Esophagus mucosa (tissue), 1 donor: ENCODE measurements around the gene SAMD4A. TPM values are rescaled to one million over a fixed set of nuclear protein-coding genes. Genes with fewer than 3 reads are reported as not detected.

Experiments
- ATAC-seq: fragments of 200-7000 bp; cut with Tn5 transposase; one replicate; pipeline ENCODE4 v1.9.1; 2020
- total RNA-seq: library from RNA; stranded (reverse); gene quantifications from one replicate; pipeline ENCODE4 v1.2.4, GENCODE V29; 2023
- donor health status: DM: yes; HTN: yes; CAD: no.

Gene SAMD4A
- total RNA-seq, 1 donor from 2014 or later: 1.5 TPM

DNA sequence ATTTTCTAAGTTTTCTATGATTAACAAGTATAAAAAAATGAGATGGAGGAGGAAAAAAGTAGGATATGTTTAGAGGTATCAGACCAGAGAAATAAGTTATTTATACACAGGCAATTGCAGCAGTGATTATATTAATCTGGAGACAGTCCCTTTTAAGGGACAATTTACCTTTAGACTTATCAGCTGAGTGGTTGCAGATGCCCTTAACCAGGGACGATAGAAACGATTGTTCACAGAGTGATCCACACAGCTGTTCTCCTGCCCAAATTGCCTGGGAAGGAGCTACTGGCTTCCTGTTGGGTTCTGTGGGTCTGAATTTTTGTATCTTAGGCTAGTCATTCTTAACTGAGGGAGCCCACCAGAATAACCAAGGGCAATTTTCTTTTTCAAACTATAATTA lies 269.3 kb downstream of the SAMD4A start:
- no peak for ATAC-seq

DNA sequence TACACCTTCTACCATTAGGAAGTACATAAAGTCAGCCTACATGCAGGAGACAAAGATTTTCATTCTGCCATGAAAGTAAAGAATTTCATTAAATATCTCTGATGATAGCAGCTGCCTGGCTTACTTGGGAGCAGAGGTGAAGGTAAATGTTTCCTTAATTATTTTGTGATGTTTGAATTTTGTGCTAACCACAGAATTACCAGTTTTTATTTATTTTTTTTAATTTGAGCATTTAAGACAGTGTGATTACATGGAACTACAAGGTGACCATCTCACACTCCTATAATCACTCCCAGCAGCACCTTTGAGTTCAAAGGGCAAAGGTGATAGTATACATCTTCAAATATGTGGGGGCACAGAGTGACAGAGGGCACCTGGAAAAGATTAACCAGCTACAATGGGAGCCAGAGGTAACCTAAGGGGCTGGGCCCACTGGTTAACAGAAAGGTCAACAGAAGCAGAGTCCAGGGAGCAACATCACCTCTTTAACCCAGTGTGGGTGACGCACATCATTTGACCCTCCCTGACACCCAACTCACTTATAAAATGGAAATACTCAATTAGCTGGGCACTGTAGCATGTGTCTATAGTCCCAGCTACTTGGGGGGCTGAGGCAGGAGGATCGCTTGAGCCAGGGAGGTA lies 270.7 kb downstream of the SAMD4A start:
- no peak for ATAC-seq

DNA sequence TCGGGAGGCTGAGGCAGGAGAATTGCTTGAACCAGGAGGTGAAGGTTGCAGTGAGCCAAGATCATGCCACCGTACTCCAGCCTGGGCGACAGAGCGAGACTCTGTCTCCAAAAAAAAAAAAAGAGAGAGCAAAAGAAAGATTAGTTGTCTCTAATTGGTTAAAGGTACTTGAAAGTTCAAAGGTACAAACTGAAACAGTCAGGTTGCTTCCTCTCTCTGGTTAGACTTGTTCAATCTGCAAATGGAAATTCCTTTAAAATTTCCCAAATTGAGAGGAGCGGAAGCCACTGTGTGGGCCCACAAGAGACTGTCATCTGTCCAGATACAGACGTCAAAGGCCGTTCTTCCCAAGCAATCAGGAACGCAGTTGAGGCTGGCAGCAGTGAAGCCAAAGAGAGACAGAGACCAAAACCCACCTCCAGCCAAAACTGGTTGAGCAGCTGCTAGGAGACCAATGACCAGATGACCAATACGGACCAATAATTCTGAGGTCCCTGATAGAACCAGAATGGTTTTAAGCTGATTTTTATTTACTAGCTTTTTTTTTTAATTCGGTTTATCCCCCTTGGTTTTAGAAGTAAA lies 272.1 kb downstream of the SAMD4A start:
- ATAC-seq: no peak

DNA sequence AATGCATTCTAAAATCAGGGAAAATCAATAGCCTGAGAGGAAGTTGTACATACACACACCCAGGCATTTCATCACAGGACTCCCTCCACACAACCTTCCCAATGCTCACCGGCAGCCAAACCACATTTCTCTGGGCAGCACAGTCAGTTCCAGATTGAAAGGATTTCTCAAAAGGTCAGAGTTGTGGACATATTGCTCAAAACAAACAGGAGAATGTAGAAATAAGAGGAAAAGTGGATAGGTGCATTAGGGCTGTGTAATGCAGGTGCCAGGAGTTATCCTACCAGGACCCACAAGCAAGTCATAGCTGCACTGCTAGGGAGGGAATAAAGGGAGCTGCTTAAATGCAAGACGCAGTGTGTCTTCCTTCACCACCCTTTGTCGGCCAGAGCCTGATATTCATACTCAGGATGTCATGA lies 272.8 kb downstream of the SAMD4A start:
- no peak for ATAC-seq

DNA sequence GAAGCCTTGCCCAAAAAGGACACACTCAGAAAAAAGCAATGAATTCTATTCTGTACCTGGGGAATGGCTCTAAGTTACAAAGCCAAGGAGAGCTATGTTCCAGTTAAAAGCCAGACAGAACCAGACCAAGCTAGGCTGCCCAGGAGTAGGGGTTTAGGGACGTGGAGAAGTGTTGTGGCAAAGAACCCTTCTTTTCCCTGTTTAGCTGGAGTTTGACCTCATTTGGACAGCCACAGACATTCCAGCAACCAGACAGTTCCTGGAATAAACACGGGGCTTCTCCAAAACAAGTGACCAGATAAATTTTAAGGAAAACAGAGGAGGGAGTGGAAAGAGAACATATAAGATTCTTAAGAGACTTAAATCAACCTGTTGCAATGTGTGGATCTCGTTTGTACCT lies 273.4 kb downstream of the SAMD4A start:
- ATAC-seq: no peak

DNA sequence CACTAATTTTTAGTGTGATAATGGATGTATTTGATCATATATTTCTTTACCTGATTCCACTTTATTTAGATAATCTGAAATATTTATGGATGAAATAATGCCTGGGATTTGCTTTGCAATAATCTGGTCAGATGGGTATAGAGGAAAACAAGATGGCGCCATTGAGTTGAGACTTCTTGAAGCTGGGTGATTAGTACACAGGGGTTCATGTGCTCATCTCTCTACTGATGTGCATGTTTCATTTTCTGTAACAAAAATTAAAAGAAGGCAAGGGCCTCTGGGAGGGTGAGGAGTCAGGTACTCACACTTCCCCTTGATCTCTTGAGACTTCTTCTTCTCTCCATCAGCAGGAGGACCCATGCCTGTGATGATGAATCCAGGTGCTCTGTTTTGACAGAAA lies 273.9 kb downstream of the SAMD4A start:
- ATAC-seq: no peak

Other genes starting within 250 kb of the SAMD4A start
- gene CDKN3, start 170.1 kb upstream of the SAMD4A start, total RNA-seq: 17.7 TPM
- 98.0 TPM for gene CNIH1, start 125.8 kb upstream of the SAMD4A start, total RNA-seq
- gene GMFB, start 78.1 kb upstream of the SAMD4A start, total RNA-seq: 25.3 TPM
- gene CGRRF1, start 57.2 kb upstream of the SAMD4A start, total RNA-seq: 9.2 TPM